ENCODE results near the gene FANCD2.
"Not testable (repeated sequence)": the region's sequence is repeated elsewhere in the genome, so short reads cannot be mapped to it uniquely, and the experiment has no call there.

FANCD2 gene

GRCh38 chr3:10115326-10116137 lies 89.3 kb downstream of the FANCD2 start, which contains the start of gene BRK1:
Gene BRK1 (plus strand): TSS chr3:10115675. CDS start chr3:10115702, 27 bp downstream.
- peak; percentile 91 for DNase-seq

- peak in 1 of 2 donors; percentile 20 for DNase-seq
These were observed 89.9 kb downstream of the FANCD2 start for GRCh38 chr3:10116138-10116460.

- DNase-seq = no peak
These were observed 90.7 kb downstream of the FANCD2 start for GRCh38 chr3:10116928-10117327.

GRCh38 chr3:10119376-10119775 lies 93.1 kb downstream of the FANCD2 start:
- DNase-seq = no peak

- DNase-seq = no peak
These were observed 94.8 kb downstream of the FANCD2 start for GRCh38 chr3:10121064-10121463.

- no peak for DNase-seq
These were observed 96.5 kb downstream of the FANCD2 start for GRCh38 chr3:10122724-10123123.

- DNase-seq = not testable (repeated sequence)
These were observed 109.6 kb downstream of the FANCD2 start for GRCh38 chr3:10135872-10136271.

- DNase-seq = no peak
These were observed 110.3 kb downstream of the FANCD2 start for GRCh38 chr3:10136426-10137005.

- no peak for DNase-seq
These were observed 110.9 kb downstream of the FANCD2 start for GRCh38 chr3:10137178-10137577.

GRCh38 chr3:10140996-10141546 lies 114.8 kb downstream of the FANCD2 start:
- DNase-seq = no peak

GRCh38 chr3:10142707-10143560 lies 116.7 kb downstream of the FANCD2 start:
- no peak for DNase-seq

GRCh38 chr3:10145685-10146084 lies 119.4 kb downstream of the FANCD2 start:
- no peak for DNase-seq

- no peak for DNase-seq
These were observed 123.0 kb downstream of the FANCD2 start for GRCh38 chr3:10149226-10149625.

GRCh38 chr3:10150987-10151386 lies 124.8 kb downstream of the FANCD2 start:
- DNase-seq = no peak

Data from stimulated activated CD4-positive, alpha-beta T cell treated with anti-CD3 and anti-CD28 coated beads, Interleukin-2, amount 100 ng/mL, for 48 hours (primary cell).